HFFc6 (cell line): ENCODE measurements around the gene PRG2. TPM values are rescaled to one million over a fixed set of nuclear protein-coding genes. Genes with fewer than 3 reads are reported as not detected.

Source experiments
- DNase-seq: peaks from one replicate; pipeline ENCODE4 v3.0.0-alpha.2; 2018
- H3K27ac Mint-ChIP-seq: 2 replicates; pipeline ENCODE4 v1.8.0; 2020; ENCODE audit warnings: mild to moderate bottlenecking, mixed read lengths
- H3K27me3 Mint-ChIP-seq: 2 replicates; pipeline ENCODE4 v1.8.0; 2021; ENCODE audit warnings: mild to moderate bottlenecking, moderate library complexity, mixed read lengths; ENCODE audit not compliant: insufficient read depth
- H3K36me3 Mint-ChIP-seq: 2 replicates; pipeline ENCODE4 v1.8.0; 2021; ENCODE audit warnings: low read depth, mixed read lengths
- H3K4me1 Mint-ChIP-seq: 2 replicates; pipeline ENCODE4 v1.8.0; 2020; ENCODE audit warnings: low read depth, mixed read lengths
- H3K4me3 Mint-ChIP-seq: 2 replicates; pipeline ENCODE4 v1.8.0; 2020; ENCODE audit warnings: mild to moderate bottlenecking, moderate library complexity, mixed read lengths
- H3K9me3 Mint-ChIP-seq: 2 replicates; pipeline ENCODE4 v1.8.0; 2020; ENCODE audit warnings: mild to moderate bottlenecking, mixed read lengths
- CTCF ChIP-seq: fragments of 200-600 bp; sonication (generic); IDR thresholded peaks from 2 replicates; pipeline ENCODE4 v1.5.0; 2021; ENCODE audit warnings: antibody characterized with exemption, mild to moderate bottlenecking
- total RNA-seq, 6 experiments: library from RNA; stranded (reverse); fragmentation: NEBNext Ultra II Directional; extraction: Animal tissue kit (Norgen Biotek cat#: 25700); gene quantifications; 2 replicates in 1 of 6; 3 replicates in 5 of 6; pipeline ENCODE4 v1.2.3, GENCODE V29; 2021

Gene PRG2
- total RNA-seq, 6 experiments from 2014 or later: not detected

- Mint-ChIP-seq H3K9me3 (no peaks in the 10 kb centered on the region), H3K27me3 (peaks cover 18% of the 10 kb centered on the region), H3K27ac (peak overlapping the region; percentile 63), H3K36me3 (no peaks in the 10 kb centered on the region; the same call in 1 of the 2 replicates), H3K4me3 (peak overlapping the region; percentile 48; the same call in 1 of the 2 replicates), H3K4me1 (peaks cover 38% of the 10 kb centered on the region)
- TF ChIP-seq CTCF: no peak
- no peak for DNase-seq
Observed at GRCh38 chr11:57424137-57424791, 33.8 kb upstream of the PRG2 start.

GRCh38 chr11:57422669-57423068 lies 32.2 kb upstream of the PRG2 start:
- no peak for DNase-seq
- no peak overlapping the region for H3K27ac Mint-ChIP-seq
- H3K4me1 Mint-ChIP-seq: peaks cover 34% of the 10 kb centered on the region
- H3K27me3 Mint-ChIP-seq: peaks cover 13% of the 10 kb centered on the region; the same call in 1 of the 2 replicates
- no peak for TF ChIP-seq CTCF
- peaks cover 1% of the 10 kb centered on the region; the same call in 1 of the 2 replicates for H3K36me3 Mint-ChIP-seq
- no peak overlapping the region for H3K4me3 Mint-ChIP-seq
- no peaks in the 10 kb centered on the region for H3K9me3 Mint-ChIP-seq

GRCh38 chr11:57421805-57422204 lies 31.4 kb upstream of the PRG2 start:
- H3K4me3 Mint-ChIP-seq: no peak overlapping the region
- no peak overlapping the region for H3K27ac Mint-ChIP-seq
- H3K36me3 Mint-ChIP-seq: peaks cover 8% of the 10 kb centered on the region; the same call in 1 of the 2 replicates
- peaks cover 26% of the 10 kb centered on the region for H3K4me1 Mint-ChIP-seq
- no peak for DNase-seq
- no peak for TF ChIP-seq CTCF
- no peaks in the 10 kb centered on the region for H3K9me3 Mint-ChIP-seq
- peaks cover 15% of the 10 kb centered on the region; the same call in 1 of the 2 replicates for H3K27me3 Mint-ChIP-seq

- Mint-ChIP-seq H3K27ac (no peak overlapping the region), H3K9me3 (no peaks in the 10 kb centered on the region), H3K4me3 (no peak overlapping the region), H3K27me3 (peaks cover 15% of the 10 kb centered on the region; the same call in 1 of the 2 replicates), H3K36me3 (peaks cover 8% of the 10 kb centered on the region; the same call in 1 of the 2 replicates), H3K4me1 (peaks cover 19% of the 10 kb centered on the region)
- DNase-seq: no peak
- TF ChIP-seq CTCF: no peak
Observed at GRCh38 chr11:57421066-57421465, 30.6 kb upstream of the PRG2 start.

- peaks cover 8% of the 10 kb centered on the region; the same call in 1 of the 2 replicates for H3K36me3 Mint-ChIP-seq
- H3K9me3 Mint-ChIP-seq: no peaks in the 10 kb centered on the region
- peaks cover under 1% of the 10 kb centered on the region for H3K4me1 Mint-ChIP-seq
- H3K27me3 Mint-ChIP-seq: peaks cover 15% of the 10 kb centered on the region
- no peak for DNase-seq
- no peak overlapping the region for H3K4me3 Mint-ChIP-seq
- H3K27ac Mint-ChIP-seq: no peak overlapping the region
- no peak for TF ChIP-seq CTCF
Observed at GRCh38 chr11:57419146-57419545, 28.7 kb upstream of the PRG2 start.
